ENCODE data around the gene CHPF.

Gene CHPF

DNA sequence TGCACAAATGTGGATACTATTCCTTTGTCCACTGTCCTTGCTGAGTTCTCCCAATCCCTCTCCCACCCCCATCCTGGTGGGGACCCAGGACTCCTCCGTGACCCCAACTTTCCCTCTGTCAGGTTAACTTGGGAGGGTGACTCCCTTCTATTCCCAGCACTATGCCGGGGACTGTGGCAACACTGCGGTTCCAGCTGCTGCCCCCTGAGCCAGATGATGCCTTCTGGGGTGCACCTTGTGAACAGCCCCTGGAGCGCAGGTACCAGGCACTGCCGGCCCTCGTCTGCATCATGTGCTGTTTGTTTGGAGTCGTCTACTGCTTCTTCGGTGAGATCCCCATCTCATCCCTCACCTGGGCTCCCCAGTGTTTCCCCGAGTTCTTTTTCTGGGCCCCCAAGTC is 958 bp upstream of the CHPF start:
- TF ChIP-seq, protein P1, sequence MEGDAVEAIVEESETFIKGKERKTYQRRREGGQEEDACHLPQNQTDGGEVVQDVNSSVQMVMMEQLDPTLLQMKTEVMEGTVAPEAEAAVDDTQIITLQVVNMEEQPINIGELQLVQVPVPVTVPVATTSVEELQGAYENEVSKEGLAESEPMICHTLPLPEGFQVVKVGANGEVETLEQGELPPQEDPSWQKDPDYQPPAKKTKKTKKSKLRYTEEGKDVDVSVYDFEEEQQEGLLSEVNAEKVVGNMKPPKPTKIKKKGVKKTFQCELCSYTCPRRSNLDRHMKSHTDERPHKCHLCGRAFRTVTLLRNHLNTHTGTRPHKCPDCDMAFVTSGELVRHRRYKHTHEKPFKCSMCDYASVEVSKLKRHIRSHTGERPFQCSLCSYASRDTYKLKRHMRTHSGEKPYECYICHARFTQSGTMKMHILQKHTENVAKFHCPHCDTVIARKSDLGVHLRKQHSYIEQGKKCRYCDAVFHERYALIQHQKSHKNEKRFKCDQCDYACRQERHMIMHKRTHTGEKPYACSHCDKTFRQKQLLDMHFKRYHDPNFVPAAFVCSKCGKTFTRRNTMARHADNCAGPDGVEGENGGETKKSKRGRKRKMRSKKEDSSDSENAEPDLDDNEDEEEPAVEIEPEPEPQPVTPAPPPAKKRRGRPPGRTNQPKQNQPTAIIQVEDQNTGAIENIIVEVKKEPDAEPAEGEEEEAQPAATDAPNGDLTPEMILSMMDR (IDR thresholded peaks at IDR 0.05; ENCODE audit: low read depth, low read length) = no peak
- peak overlapping the region in 1 of 2 donors; percentile 59 for H3K4me3 ChIP-seq (replicated peaks in 1 of 2; ENCODE audit: low read depth in 2 of 2, low read length in 2 of 2)
- DNase-seq (ENCODE audit: low read depth in 2 of 2) = no peak

DNA sequence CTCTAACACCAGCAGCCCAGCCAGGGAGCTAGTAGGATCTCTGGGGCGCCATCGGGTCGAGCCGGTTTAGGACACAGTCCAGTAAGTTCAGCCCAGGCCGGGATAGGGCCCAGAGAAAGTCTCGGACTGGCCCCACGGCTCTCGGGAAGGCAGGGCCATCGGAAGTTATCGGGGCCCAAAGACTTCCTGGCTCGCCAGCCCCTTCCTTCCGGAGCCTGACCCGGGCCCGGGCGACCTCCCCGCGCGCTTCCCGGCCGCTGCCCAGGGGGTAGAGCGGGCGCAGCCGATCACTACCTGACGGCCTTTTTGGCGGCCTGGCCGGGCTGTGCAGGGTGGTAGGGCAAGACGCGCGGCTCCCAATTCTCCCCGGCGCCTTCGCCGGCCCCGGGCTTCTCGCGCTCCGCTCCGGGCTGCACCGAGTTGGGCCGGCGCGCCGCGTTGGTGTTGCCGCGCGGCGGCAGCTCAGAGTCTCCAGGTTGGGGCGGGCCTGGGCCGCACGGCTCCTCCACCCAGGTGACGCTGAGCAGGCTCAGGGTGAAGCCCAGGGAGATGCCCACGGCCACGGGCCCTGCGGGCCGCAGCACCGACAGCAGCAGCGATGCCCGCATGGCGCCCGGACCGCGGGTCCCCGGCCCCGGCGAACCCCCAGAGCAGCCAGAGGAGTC is 546 bp downstream of the CHPF start:
- peak in 1 of 2 donors; percentile 47 for DNase-seq (ENCODE audit: low read depth in 2 of 2)
- H3K4me3 ChIP-seq (replicated peaks in 1 of 2; ENCODE audit: low read depth in 2 of 2, low read length in 2 of 2) = peak overlapping the region; percentile 68 to 72
- TF ChIP-seq, protein P1 (IDR thresholded peaks at IDR 0.05; ENCODE audit: low read depth, low read length) = no peak

DNA sequence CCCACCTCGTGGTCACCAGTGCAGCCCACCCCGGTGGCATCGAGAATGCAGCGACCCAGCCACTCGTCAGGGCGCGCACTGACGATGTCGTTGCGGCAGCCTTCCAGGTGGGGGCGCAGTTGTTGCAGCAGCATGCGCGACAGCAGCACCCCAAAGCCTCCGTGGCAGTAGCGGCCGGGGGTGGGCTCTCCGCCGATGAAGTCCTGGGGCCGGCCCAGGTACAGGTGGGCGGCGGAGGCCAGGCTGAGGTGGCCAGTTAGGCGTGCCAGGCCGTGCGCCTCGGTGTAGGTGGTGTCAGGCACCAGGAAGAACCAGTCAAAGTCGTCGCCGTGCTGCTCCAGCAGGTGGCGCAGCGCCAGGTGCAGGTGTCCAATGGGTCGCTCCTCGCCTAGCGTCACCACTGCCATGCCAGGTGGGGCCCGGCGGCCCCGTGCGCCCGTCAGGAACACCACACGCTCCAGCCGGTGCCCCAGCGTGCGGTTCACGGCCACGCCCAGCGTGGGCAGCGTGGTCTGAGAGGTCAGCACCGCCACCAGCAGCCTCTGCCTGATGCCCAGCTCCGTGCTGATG is 1.9 kb downstream of the CHPF start:
- TF ChIP-seq, protein P1 (IDR thresholded peaks at IDR 0.05; ENCODE audit: low read depth, low read length) = peak; percentile 80
- peak overlapping the region in 1 of 2 donors; percentile 5 for H3K4me3 ChIP-seq (replicated peaks in 1 of 2; ENCODE audit: low read depth in 2 of 2, low read length in 2 of 2)
- peak; percentile 68 to 69 for DNase-seq (ENCODE audit: low read depth in 2 of 2)

DNA sequence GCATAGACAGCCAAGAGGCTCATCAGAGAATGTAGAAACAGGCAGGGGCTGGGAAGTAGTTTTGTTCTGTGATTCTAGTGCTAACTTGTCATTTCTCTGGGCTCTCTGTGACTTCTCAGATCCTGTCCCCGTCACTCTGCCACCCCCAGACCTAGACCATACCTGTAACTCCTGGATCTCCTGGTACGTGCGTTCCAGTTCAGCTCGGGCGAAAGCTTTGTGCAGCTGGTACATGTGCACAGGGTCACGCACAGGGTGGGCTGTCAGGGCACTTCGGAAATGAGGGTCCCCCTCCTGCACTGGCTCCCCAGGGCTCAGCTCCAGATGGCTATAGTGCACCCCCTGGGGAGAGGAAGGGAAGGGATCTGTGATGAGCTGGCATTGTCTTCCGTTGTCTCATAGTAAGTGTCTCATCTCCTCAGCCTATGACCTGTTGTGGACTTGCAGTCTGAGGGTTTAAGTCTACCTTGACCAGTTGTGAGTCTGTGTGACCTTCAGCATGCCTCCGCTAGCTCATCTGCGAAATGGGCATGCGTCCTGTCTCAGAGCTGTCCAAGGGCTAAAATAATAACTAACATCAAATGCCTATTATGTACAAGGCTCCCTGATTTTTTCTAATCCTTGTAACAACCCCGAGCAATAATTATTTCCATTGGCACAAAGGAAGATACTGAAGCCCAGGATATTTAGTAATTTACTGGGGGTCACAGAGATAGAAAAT is 2.7 kb downstream of the CHPF start:
- no peak overlapping the region for H3K4me3 ChIP-seq (replicated peaks in 1 of 2; ENCODE audit: low read depth in 2 of 2, low read length in 2 of 2)
- DNase-seq (ENCODE audit: low read depth in 2 of 2) = no peak

DNA sequence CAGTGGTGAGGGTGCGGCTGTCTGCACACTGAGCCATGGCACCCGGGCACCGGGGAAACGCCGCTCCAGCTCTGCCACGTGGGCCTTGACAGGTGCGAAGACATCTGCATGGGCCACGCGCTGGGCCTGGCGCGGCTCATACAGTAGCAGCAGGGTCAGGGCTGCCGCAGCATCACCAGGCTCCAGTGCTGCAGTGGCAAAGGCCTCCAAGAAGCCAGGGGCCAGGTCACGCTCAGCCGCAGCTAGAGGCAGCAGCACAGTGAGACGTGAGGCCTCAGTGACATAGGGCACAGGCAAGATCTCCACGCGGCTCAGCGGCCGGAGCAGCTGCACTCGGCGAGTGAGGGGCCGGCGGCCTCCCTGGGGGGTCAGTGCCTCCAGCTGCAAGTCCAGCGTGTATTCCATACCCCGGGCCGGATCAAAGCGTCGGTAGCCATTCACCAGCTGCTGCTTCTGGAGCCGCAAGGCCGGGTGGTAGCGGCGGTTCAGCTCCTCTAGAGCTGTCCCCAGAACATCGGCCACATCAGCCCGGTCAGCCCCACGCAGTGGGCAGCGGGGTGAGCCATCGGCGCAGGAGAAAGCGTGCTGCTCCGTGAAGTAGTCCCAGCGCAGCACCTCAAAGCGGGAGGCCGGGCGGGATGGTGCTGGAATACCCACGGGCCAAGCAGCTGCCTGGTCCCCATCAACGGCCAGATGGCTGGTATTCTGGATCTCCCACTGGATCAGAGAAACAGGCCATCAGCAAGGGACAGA is 3.5 kb downstream of the CHPF start:
- TF ChIP-seq, protein P1 (IDR thresholded peaks at IDR 0.05; ENCODE audit: low read depth, low read length) = no peak
- H3K4me3 ChIP-seq (replicated peaks in 1 of 2; ENCODE audit: low read depth in 2 of 2, low read length in 2 of 2) = no peak overlapping the region
- DNase-seq (ENCODE audit: low read depth in 2 of 2) = no peak

More for the DNA sequence above, 2.7 kb downstream of the CHPF start:
- TF ChIP-seq, protein P1 (IDR thresholded peaks at IDR 0.05; ENCODE audit: low read depth, low read length) = no peak

DNA sequence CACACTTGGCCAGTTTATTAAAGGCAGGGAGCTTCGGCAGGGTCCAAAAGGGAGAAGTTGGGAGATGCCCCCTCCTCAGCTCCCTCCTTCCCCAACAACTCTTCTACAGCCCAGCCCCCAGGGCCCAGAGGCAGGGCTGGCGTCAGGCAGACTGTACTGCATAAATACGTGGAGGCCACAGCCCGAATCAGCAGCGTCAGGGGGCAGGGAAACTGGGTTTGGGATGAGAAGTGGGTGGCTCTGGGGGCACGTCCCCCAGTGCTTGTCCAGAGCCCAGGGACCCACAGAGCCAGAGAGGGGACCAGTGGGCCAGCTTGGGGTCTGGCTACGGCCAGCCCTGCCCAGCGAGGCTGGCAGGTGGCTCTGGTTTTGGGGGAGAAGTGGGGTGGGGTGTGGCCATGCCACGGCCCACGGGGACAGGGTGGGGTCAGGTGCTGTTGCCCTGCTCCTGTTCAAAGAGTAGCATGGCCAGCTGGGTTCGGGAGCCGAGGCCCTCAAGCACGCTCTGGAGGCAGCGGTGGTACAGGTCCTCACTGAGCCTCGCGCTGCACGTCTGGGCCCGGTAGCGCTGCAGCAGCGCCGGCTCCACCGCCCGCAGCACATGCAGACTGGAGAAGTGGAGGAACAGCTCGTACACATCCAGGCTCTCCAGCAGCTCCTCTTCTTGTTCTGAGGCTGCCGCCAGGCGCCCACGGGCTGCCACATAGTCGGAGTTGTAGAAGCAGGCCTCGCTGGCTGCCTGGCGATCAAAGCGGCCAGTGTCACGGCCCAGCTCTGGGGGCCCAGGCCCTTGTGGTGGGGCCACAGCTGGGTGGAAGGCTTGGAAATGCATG is 4.4 kb downstream of the CHPF start:
- no peak overlapping the region for H3K4me3 ChIP-seq (replicated peaks in 1 of 2; ENCODE audit: low read depth in 2 of 2, low read length in 2 of 2)
- TF ChIP-seq, protein P1 (IDR thresholded peaks at IDR 0.05; ENCODE audit: low read depth, low read length) = no peak
- DNase-seq (ENCODE audit: low read depth in 2 of 2) = no peak
